HepG2 (cell line): ENCODE measurements around the gene MPHOSPH8. TPM values are rescaled to one million over a fixed set of nuclear protein-coding genes. Genes with fewer than 3 reads are reported as not detected.

Experiments
- ADNP ChIP-seq: sonication (generic); formaldehyde crosslinking; IDR thresholded peaks from 2 replicates; pipeline ENCODE4 v1.4.0; 2020; ENCODE audit warnings: missing genetic modification reagents
- ASH2L ChIP-seq: fragments of 300-600, 200-600 bp; sonication (generic); IDR thresholded peaks from 2 replicates; pipeline ENCODE4 v1.7.0; 2017; ENCODE audit warnings: low read depth, mild to moderate bottlenecking, moderate library complexity, mixed read lengths, low read length; ENCODE audit not compliant: insufficient read length
- BCL6 ChIP-seq: IDR thresholded peaks from 2 replicates; pipeline ENCODE4 v1.6.1; 2016; ENCODE audit warnings: missing genetic modification reagents, missing compliant biosample characterization
- CBX5 ChIP-seq: sonication (generic); formaldehyde crosslinking; IDR thresholded peaks from 2 replicates; pipeline ENCODE4 v1.4.0; 2020; ENCODE audit warnings: missing genetic modification reagents, borderline replicate concordance
- DNMT3B ChIP-seq: conservative IDR thresholded peaks from 2 replicates; pipeline ENCODE4 v1.6.1; 2016; ENCODE audit warnings: missing biosample characterization, control low read depth
- ELF4 ChIP-seq: sonication (generic); formaldehyde crosslinking; IDR thresholded peaks from 2 replicates; pipeline ENCODE4 v1.5.0; 2020; ENCODE audit warnings: missing genetic modification reagents, mild to moderate bottlenecking, moderate library complexity, borderline replicate concordance
- FOSL2 ChIP-seq: sonication (generic); formaldehyde crosslinking; IDR thresholded peaks from 2 replicates; pipeline ENCODE4 v1.4.0; 2020; ENCODE audit warnings: missing genetic modification reagents
- FOXP1 ChIP-seq, 2 experiments: fragments of 450-650 bp in 1 of 2; IDR thresholded peaks; 2 replicates each; pipeline ENCODE4 v1.6.1; 2017 to 2018; ENCODE audit warnings: antibody characterized with exemption in 1 of 2
- HNRNPLL ChIP-seq: fragments of 200-400 bp; formaldehyde crosslinking; IDR thresholded peaks from 2 replicates; pipeline ENCODE4 v1.6.1; 2017; ENCODE audit warnings: mild to moderate bottlenecking, low read depth, low read length; ENCODE audit not compliant: poor library complexity, severe bottlenecking
- KDM2A ChIP-seq: sonication (generic); formaldehyde crosslinking; IDR thresholded peaks from 2 replicates; pipeline ENCODE4 v1.4.0; 2020; ENCODE audit warnings: low read depth, missing genetic modification reagents, borderline replicate concordance
- KDM6A ChIP-seq: IDR thresholded peaks from 2 replicates; pipeline ENCODE4 v1.6.1; 2016; ENCODE audit warnings: low read depth
- MEIS1 ChIP-seq: sonication (generic); formaldehyde crosslinking; IDR thresholded peaks from 2 replicates; pipeline ENCODE4 v1.9.0; 2021; ENCODE audit warnings: mild to moderate bottlenecking, missing genetic modification reagents, moderate library complexity, borderline replicate concordance
- MTA1 ChIP-seq: sonication (generic); formaldehyde crosslinking; IDR thresholded peaks from 2 replicates; pipeline ENCODE4 v1.4.0; 2020; ENCODE audit warnings: missing genetic modification reagents, mild to moderate bottlenecking, borderline replicate concordance
- NFIB ChIP-seq: sonication (generic); formaldehyde crosslinking; IDR thresholded peaks from 2 replicates; pipeline ENCODE4 v1.9.0; 2021; ENCODE audit warnings: missing genetic modification reagents, mild to moderate bottlenecking, borderline replicate concordance
- PITX1 ChIP-seq: sonication (generic); formaldehyde crosslinking; IDR thresholded peaks from 2 replicates; pipeline ENCODE4 v1.5.1; 2020; ENCODE audit warnings: mild to moderate bottlenecking, missing genetic modification reagents
- SMARCE1 ChIP-seq: fragments of 450-650 bp; IDR thresholded peaks from 2 replicates; pipeline ENCODE4 v1.6.1; 2017; ENCODE audit warnings: borderline replicate concordance
- SNAPC2 ChIP-seq: sonication (generic); formaldehyde crosslinking; IDR thresholded peaks from 2 replicates; pipeline ENCODE4 v1.8.1; 2022; ENCODE audit warnings: mild to moderate bottlenecking, missing genetic modification reagents
- YEATS4 ChIP-seq: sonication (generic); formaldehyde crosslinking; IDR thresholded peaks from 2 replicates; pipeline ENCODE4 v1.4.0; 2020; ENCODE audit warnings: missing genetic modification reagents, borderline replicate concordance
- ZBTB21 ChIP-seq: sonication (generic); formaldehyde crosslinking; IDR thresholded peaks from 2 replicates; pipeline ENCODE4 v1.4.0; 2020; ENCODE audit warnings: missing genetic modification reagents
- ZBTB3 ChIP-seq: sonication (generic); formaldehyde crosslinking; IDR thresholded peaks from 2 replicates; pipeline ENCODE4 v1.4.0; 2020; ENCODE audit warnings: low read depth, mild to moderate bottlenecking, moderate library complexity, missing genetic modification reagents, borderline replicate concordance
- ZFP82 ChIP-seq: sonication (generic); formaldehyde crosslinking; IDR thresholded peaks from 2 replicates; pipeline ENCODE4 v1.5.1; 2020; ENCODE audit warnings: mild to moderate bottlenecking, missing genetic modification reagents, borderline replicate concordance
- ZNF235 ChIP-seq: sonication (generic); formaldehyde crosslinking; IDR thresholded peaks from 2 replicates; pipeline ENCODE4 v1.8.1; 2023; ENCODE audit warnings: mild to moderate bottlenecking, missing genetic modification reagents, borderline replicate concordance
- ZNF367 ChIP-seq: sonication (generic); formaldehyde crosslinking; IDR thresholded peaks from 2 replicates; pipeline ENCODE4 v1.4.0; 2020; ENCODE audit warnings: missing genetic modification reagents, borderline replicate concordance
- ZNF451 ChIP-seq: sonication (generic); formaldehyde crosslinking; IDR thresholded peaks from 2 replicates; pipeline ENCODE4 v1.5.0; 2020; ENCODE audit warnings: mild to moderate bottlenecking, missing genetic modification reagents
- ZNF607 ChIP-seq: sonication (generic); formaldehyde crosslinking; IDR thresholded peaks from 2 replicates; pipeline ENCODE4 v1.5.1; 2020; ENCODE audit warnings: missing genetic modification reagents, mild to moderate bottlenecking, borderline replicate concordance
- ZNF644 ChIP-seq: IDR thresholded peaks from 2 replicates; pipeline ENCODE4 v1.6.1; 2016; ENCODE audit warnings: low read depth
- ZNF816 ChIP-seq: sonication (generic); formaldehyde crosslinking; IDR thresholded peaks from 2 replicates; pipeline ENCODE4 v1.8.0; 2022; ENCODE audit warnings: missing genetic modification reagents, mild to moderate bottlenecking, borderline replicate concordance
- polyA plus RNA-seq, 8 experiments: library from polyadenylated mRNA; depleted of rRNA in 3 of 8; stranded (reverse) in 7 of 8; unstranded in 1 of 8; fragments of >200 nt; fragmentation: Illumina TruSeq in 4 of 8; extraction: Trizol in 4 of 8; gene quantifications; 2 replicates each; pipeline versions ENCODE4 v1.2.1 to v1.2.3, GENCODE V29; 2011 to 2016; ENCODE audit warnings: low read depth in 4 of 8, missing spikeins in 1 of 8, mixed read lengths in 1 of 8; ENCODE audit not compliant: insufficient read depth in 1 of 8
- total RNA-seq, 5 experiments: library from RNA; depleted of rRNA; stranded (reverse); fragments of >200 nt; fragmentation: Illumina TruSeq; extraction: Trizol; gene quantifications; 2 replicates each; pipeline ENCODE4 v1.2.3, GENCODE V29; 2016; ENCODE audit warnings: low read depth in 1 of 5
- TF ChIP-seq, protein P1 (sequence below): sonication (generic); formaldehyde crosslinking; IDR thresholded peaks from 2 replicates; pipeline ENCODE4 v1.4.0; 2020; ENCODE audit warnings: missing genetic modification reagents
- TF ChIP-seq, protein P2 (sequence below): sonication (generic); formaldehyde crosslinking; IDR thresholded peaks from 2 replicates; pipeline ENCODE4 v1.4.0; 2020; ENCODE audit warnings: missing genetic modification reagents

MPHOSPH8 gene
- total and polyA plus RNA-seq, 2 of the 13 experiments (the other 11 are each of a cell fraction or from before 2014, with no cell fraction given) = 17.3 to 20.9 TPM

- TF ChIP-seq FOXP1 (IDR thresholded peaks at IDR 0.05) (0 out of 2 replicates have a peak, but pooled peaks have one; percentile 22), FOXP1 (CRISPR knock-in tag; IDR thresholded peaks at IDR 0.05) (peak; percentile 93), SMARCE1 (peak; percentile 76; the same call in 1 of the 2 replicates), ZBTB21 (CRISPR knock-in tag) (peak; percentile 43; the same call in 1 of the 2 replicates), ELF4 (CRISPR knock-in tag) (peak; percentile 42; the same call in 1 of the 2 replicates), DNMT3B (peak; percentile 83; the same call in 1 of the 2 replicates), YEATS4 (CRISPR knock-in tag) (peak; percentile 28; the same call in 1 of the 2 replicates), KDM2A (CRISPR knock-in tag) (peak; percentile 63; the same call in 1 of the 2 replicates), MTA1 (CRISPR knock-in tag) (peak; percentile 76), CBX5 (CRISPR knock-in tag) (peak; percentile 86; the same call in 1 of the 2 replicates), ZFP82 (no peak), ZNF644 (peak; percentile 96), FOSL2 (CRISPR knock-in tag) (peak; percentile 100), BCL6 (CRISPR knock-in tag) (peak; percentile 82), ADNP (CRISPR knock-in tag) (0 out of 2 replicates have a peak, but pooled peaks have one; percentile 63), ZNF451 (CRISPR knock-in tag) (no peak), ZNF235 (CRISPR knock-in tag) (no peak), NFIB (CRISPR knock-in tag) (no peak), ZNF816 (CRISPR knock-in tag) (no peak), ASH2L (peak; percentile 33), ZNF607 (CRISPR knock-in tag) (0 out of 2 replicates have a peak, but pooled peaks have one; percentile 28), MEIS1 (CRISPR knock-in tag) (0 out of 2 replicates have a peak, but pooled peaks have one; percentile 29), KDM6A (CRISPR knock-in tag) (peak; percentile 89), SNAPC2 (CRISPR knock-in tag) (peak; percentile 46; the same call in 1 of the 2 replicates), PITX1 (CRISPR knock-in tag) (peak; percentile 88), HNRNPLL (no peak), ZNF367 (CRISPR knock-in tag) (no peak), ZBTB3 (CRISPR knock-in tag) (peak; percentile 62; the same call in 1 of the 2 replicates)
- TF ChIP-seq, protein P1, sequence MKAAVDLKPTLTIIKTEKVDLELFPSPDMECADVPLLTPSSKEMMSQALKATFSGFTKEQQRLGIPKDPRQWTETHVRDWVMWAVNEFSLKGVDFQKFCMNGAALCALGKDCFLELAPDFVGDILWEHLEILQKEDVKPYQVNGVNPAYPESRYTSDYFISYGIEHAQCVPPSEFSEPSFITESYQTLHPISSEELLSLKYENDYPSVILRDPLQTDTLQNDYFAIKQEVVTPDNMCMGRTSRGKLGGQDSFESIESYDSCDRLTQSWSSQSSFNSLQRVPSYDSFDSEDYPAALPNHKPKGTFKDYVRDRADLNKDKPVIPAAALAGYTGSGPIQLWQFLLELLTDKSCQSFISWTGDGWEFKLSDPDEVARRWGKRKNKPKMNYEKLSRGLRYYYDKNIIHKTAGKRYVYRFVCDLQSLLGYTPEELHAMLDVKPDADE (CRISPR knock-in tag) = no peak
- TF ChIP-seq, protein P2, sequence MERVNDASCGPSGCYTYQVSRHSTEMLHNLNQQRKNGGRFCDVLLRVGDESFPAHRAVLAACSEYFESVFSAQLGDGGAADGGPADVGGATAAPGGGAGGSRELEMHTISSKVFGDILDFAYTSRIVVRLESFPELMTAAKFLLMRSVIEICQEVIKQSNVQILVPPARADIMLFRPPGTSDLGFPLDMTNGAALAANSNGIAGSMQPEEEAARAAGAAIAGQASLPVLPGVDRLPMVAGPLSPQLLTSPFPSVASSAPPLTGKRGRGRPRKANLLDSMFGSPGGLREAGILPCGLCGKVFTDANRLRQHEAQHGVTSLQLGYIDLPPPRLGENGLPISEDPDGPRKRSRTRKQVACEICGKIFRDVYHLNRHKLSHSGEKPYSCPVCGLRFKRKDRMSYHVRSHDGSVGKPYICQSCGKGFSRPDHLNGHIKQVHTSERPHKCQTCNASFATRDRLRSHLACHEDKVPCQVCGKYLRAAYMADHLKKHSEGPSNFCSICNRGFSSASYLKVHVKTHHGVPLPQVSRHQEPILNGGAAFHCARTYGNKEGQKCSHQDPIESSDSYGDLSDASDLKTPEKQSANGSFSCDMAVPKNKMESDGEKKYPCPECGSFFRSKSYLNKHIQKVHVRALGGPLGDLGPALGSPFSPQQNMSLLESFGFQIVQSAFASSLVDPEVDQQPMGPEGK (CRISPR knock-in tag) = peak; percentile 66
Observed at GRCh38 chr13:19596960-19597361, 36.5 kb upstream of the MPHOSPH8 start (continued).
